ENCODE data around the gene PZP. TPM values are rescaled to one million over a fixed set of nuclear protein-coding genes. Genes with fewer than 3 reads are reported as not detected.

Gene PZP
- total and polyA plus RNA-seq, 4 donors = 0.61 to 4.6 (median 2.2) TPM

GRCh38 chr12:9104087-9104486 lies 104.1 kb downstream of the PZP start:
- H3K9ac ChIP-seq (ENCODE audit: insufficient read depth in 1 of 2, low read length in 2 of 2) = no peak overlapping the region
- H3K27ac ChIP-seq (ENCODE audit: low read depth in 1 of 2, low read length in 1 of 2) = no peak overlapping the region
- no peaks in the 10 kb centered on the region for H3K27me3 ChIP-seq (ENCODE audit: control insufficient read depth in 3 of 3, insufficient read depth in 3 of 3, low read length in 2 of 3)
- 73 to 78% methylated on average over 4 of the region's 4 CpGs for WGBS, 2 donors
- H3K4me3 ChIP-seq = no peak overlapping the region
- H3K9me3 ChIP-seq (ENCODE audit: control insufficient read depth in 4 of 4, insufficient read depth in 3 of 4, low read length in 3 of 4) = no peaks in the 10 kb centered on the region
- DNase-seq (no peak), ATAC-seq (ENCODE audit: insufficient read depth, low FRiP score) (no peak)
- H3K36me3 ChIP-seq (ENCODE audit: control insufficient read depth in 4 of 4, insufficient read depth in 4 of 4, low read length in 4 of 4) = peaks cover 0 to 43% (median 28%) of the 10 kb centered on the region in 4 donors
- peaks cover 0 to 5% (median 2%) of the 10 kb centered on the region in 5 donors for H3K4me1 ChIP-seq (ENCODE audit: control insufficient read depth in 5 of 5, insufficient read depth in 5 of 5, low read length in 5 of 5)
- no peak for TF ChIP-seq CTCF (IDR thresholded peaks at IDR 0.05; ENCODE audit: control extremely low read depth, extremely low read depth)

GRCh38 chr12:9103050-9103849 lies 104.9 kb downstream of the PZP start:
- H3K4me3 ChIP-seq = no peak overlapping the region
- H3K4me1 ChIP-seq (ENCODE audit: control insufficient read depth in 5 of 5, insufficient read depth in 5 of 5, low read length in 5 of 5) = peaks cover 0 to 5% (median 0%) of the 10 kb centered on the region in 5 donors
- peaks cover 4 to 45% (median 27%) of the 10 kb centered on the region in 4 donors for H3K36me3 ChIP-seq (ENCODE audit: control insufficient read depth in 4 of 4, insufficient read depth in 4 of 4, low read length in 4 of 4)
- ATAC-seq (ENCODE audit: insufficient read depth, low FRiP score) (no peak), DNase-seq (no peak)
- WGBS, 2 donors = 80 to 88% methylated on average over 4 of the region's 4 CpGs
- no peak overlapping the region for H3K27ac ChIP-seq (ENCODE audit: low read depth in 1 of 2, low read length in 1 of 2)
- H3K9ac ChIP-seq (ENCODE audit: insufficient read depth in 1 of 2, low read length in 2 of 2) = no peak overlapping the region
- peaks cover 0 to 2% (median 0%) of the 10 kb centered on the region in 4 donors for H3K9me3 ChIP-seq (ENCODE audit: control insufficient read depth in 4 of 4, insufficient read depth in 3 of 4, low read length in 3 of 4)
- H3K27me3 ChIP-seq (ENCODE audit: control insufficient read depth in 3 of 3, insufficient read depth in 3 of 3, low read length in 2 of 3) = no peaks in the 10 kb centered on the region
- no peak for TF ChIP-seq CTCF (IDR thresholded peaks at IDR 0.05; ENCODE audit: control extremely low read depth, extremely low read depth)

GRCh38 chr12:9101018-9101687 lies 107.0 kb downstream of the PZP start:
- Histone ChIP-seq H3K27me3 (ENCODE audit: control insufficient read depth in 3 of 3, insufficient read depth in 3 of 3, low read length in 2 of 3) (no peaks in the 10 kb centered on the region), H3K36me3 (ENCODE audit: control insufficient read depth in 4 of 4, insufficient read depth in 4 of 4, low read length in 4 of 4) (peaks cover 4 to 50% (median 21%) of the 10 kb centered on the region in 4 donors), H3K9ac (ENCODE audit: insufficient read depth in 1 of 2, low read length in 2 of 2) (no peak overlapping the region), H3K27ac (ENCODE audit: low read depth in 1 of 2, low read length in 1 of 2) (no peak overlapping the region), H3K4me3 (no peak overlapping the region), H3K4me1 (ENCODE audit: control insufficient read depth in 5 of 5, insufficient read depth in 5 of 5, low read length in 5 of 5) (peaks cover 0 to 5% (median 0%) of the 10 kb centered on the region in 5 donors), H3K9me3 (ENCODE audit: control insufficient read depth in 4 of 4, insufficient read depth in 3 of 4, low read length in 3 of 4) (peaks cover 0 to 2% (median 0%) of the 10 kb centered on the region in 4 donors)
- ATAC-seq (ENCODE audit: insufficient read depth, low FRiP score) (no peak), DNase-seq (no peak)
- TF ChIP-seq CTCF (IDR thresholded peaks at IDR 0.05; ENCODE audit: control extremely low read depth, extremely low read depth) = no peak
- 80 to 83% methylated on average over 8 of the region's 8 CpGs for WGBS, 2 donors
